ENCODE measurements around the gene SORBS2. TPM values are rescaled to one million over a fixed set of nuclear protein-coding genes. Genes with fewer than 3 reads are reported as not detected.

Gene SORBS2
- total RNA-seq, 2 experiments from 2014 or later, result not detected

DNA sequence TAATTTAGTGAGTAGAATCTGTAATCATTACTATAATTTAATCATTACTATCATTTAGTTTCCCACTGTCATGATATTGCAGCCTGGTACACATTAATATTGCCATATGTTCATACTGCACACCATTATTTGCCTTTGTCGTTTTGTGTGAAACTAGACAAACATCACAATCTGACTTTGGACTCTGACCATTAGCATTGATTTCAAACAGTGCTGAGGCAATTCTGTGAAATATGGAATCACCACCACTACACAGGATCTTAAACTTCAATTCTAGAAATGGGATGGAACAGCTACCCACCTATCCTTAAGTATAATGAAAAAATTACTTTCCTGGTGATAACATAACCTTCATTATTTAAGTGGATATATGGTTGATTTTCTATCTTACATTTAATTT lies 98.3 kb downstream of the SORBS2 start:
- TF ChIP-seq, protein P1, sequence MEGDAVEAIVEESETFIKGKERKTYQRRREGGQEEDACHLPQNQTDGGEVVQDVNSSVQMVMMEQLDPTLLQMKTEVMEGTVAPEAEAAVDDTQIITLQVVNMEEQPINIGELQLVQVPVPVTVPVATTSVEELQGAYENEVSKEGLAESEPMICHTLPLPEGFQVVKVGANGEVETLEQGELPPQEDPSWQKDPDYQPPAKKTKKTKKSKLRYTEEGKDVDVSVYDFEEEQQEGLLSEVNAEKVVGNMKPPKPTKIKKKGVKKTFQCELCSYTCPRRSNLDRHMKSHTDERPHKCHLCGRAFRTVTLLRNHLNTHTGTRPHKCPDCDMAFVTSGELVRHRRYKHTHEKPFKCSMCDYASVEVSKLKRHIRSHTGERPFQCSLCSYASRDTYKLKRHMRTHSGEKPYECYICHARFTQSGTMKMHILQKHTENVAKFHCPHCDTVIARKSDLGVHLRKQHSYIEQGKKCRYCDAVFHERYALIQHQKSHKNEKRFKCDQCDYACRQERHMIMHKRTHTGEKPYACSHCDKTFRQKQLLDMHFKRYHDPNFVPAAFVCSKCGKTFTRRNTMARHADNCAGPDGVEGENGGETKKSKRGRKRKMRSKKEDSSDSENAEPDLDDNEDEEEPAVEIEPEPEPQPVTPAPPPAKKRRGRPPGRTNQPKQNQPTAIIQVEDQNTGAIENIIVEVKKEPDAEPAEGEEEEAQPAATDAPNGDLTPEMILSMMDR (IDR thresholded peaks at IDR 0.05), result no peak
- peaks cover 5% of the 10 kb centered on the region in 2 experiments for H3K27me3 ChIP-seq (ENCODE audit: control insufficient read depth in 1 of 2, insufficient read depth in 2 of 2, low read length in 2 of 2)
- Mint-ChIP-seq H3K27me3 (peaks cover 44% of the 10 kb centered on the region), H3K9me3 (no peaks in the 10 kb centered on the region), H3K4me1 (ENCODE audit: low read depth) (no peaks in the 10 kb centered on the region), H3K27ac (no peak overlapping the region), H3K36me3 (ENCODE audit: low read depth) (no peaks in the 10 kb centered on the region), H3K4me3 (no peak overlapping the region)
- no peaks in the 10 kb centered on the region for H3K4me1 ChIP-seq (ENCODE audit: insufficient read depth, low read length)
- ChIA-PET POLR2A (no interaction called here), CTCF (no interaction called here)
- no peak for DNase-seq
- H3K9me3 ChIP-seq (ENCODE audit: control insufficient read depth in 1 of 2, insufficient read depth in 1 of 2, low read length in 2 of 2), result no peaks in the 10 kb centered on the region
- no peak for ATAC-seq (ENCODE audit: poor library complexity)
- H3K4me3 ChIP-seq (ENCODE audit: low read length), result no peak overlapping the region
- intact Hi-C loops (cut with DNase I, micrococcal nuclease), result no loop called here
- H3K27ac ChIP-seq (ENCODE audit: low read depth in 1 of 2, low read length in 2 of 2), result no peak overlapping the region
- no peaks in the 10 kb centered on the region for H3K36me3 ChIP-seq (ENCODE audit: insufficient read depth, low read length)

- intact Hi-C loops (cut with DNase I, micrococcal nuclease), result no loop called here
- DNase-seq, result no peak
- H3K4me1 ChIP-seq (ENCODE audit: insufficient read depth, low read length), result no peaks in the 10 kb centered on the region
- Mint-ChIP-seq H3K4me3 (no peak overlapping the region), H3K9me3 (no peaks in the 10 kb centered on the region), H3K4me1 (ENCODE audit: low read depth) (no peaks in the 10 kb centered on the region), H3K27ac (no peak overlapping the region), H3K36me3 (ENCODE audit: low read depth) (no peaks in the 10 kb centered on the region), H3K27me3 (peaks cover 44% of the 10 kb centered on the region)
- H3K27me3 ChIP-seq (ENCODE audit: control insufficient read depth in 1 of 2, insufficient read depth in 2 of 2, low read length in 2 of 2), result peaks cover 5% of the 10 kb centered on the region in 2 experiments
- H3K36me3 ChIP-seq (ENCODE audit: insufficient read depth, low read length), result no peaks in the 10 kb centered on the region
- H3K9me3 ChIP-seq (ENCODE audit: control insufficient read depth in 1 of 2, insufficient read depth in 1 of 2, low read length in 2 of 2), result no peaks in the 10 kb centered on the region
- no peak for ATAC-seq (ENCODE audit: poor library complexity)
- POLR2A ChIA-PET, result no interaction called here
- no peak overlapping the region for H3K4me3 ChIP-seq (ENCODE audit: low read length)
- TF ChIP-seq, protein P1 (IDR thresholded peaks at IDR 0.05), result no peak
- no peak overlapping the region for H3K27ac ChIP-seq (ENCODE audit: low read depth in 1 of 2, low read length in 2 of 2)
- CTCF ChIA-PET, result no interaction called here
Observed at GRCh38 chr4:185713272-185713671, 98.7 kb downstream of the SORBS2 start.

DNA sequence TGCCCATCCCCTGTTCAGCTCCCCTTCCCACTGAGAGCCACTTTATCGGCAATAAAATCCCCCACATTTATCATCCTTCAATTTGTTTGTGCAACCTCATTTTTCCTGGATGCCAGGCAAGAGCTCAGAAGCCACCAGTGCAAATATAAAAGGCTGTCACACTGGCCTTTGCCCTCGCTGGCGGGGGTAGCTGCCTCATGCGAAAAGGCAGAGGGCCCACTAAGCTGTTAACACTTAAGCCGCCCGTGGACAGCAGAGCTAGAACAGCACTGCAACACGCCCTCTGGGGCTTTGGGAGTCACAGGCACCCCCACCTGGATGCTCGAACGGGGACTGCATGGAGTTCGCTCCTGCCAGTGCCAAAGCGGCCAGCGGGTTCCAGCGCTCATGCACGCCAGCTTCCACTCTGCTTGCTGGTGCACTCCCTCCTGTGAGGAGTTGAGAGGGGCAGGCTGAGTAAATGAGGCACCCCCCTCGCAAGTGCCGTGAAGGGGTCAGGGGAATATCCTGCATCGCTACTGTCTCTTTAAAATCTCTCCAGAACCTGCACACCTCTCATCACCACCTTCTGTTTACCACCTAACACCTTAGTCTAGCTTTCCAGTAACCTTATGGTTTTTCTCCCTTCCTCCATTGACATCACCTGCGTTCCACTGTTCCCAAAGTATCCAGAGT lies 99.5 kb downstream of the SORBS2 start:
- no peaks in the 10 kb centered on the region for H3K36me3 ChIP-seq (ENCODE audit: insufficient read depth, low read length)
- Mint-ChIP-seq H3K9me3 (no peaks in the 10 kb centered on the region), H3K4me1 (ENCODE audit: low read depth) (no peaks in the 10 kb centered on the region), H3K4me3 (no peak overlapping the region), H3K36me3 (ENCODE audit: low read depth) (no peaks in the 10 kb centered on the region), H3K27me3 (peaks cover 44% of the 10 kb centered on the region), H3K27ac (no peak overlapping the region)
- intact Hi-C loops (cut with DNase I, micrococcal nuclease), result no loop called here
- H3K9me3 ChIP-seq (ENCODE audit: control insufficient read depth in 1 of 2, insufficient read depth in 1 of 2, low read length in 2 of 2), result no peaks in the 10 kb centered on the region
- ATAC-seq (ENCODE audit: poor library complexity) (no peak), DNase-seq (no peak)
- no peak overlapping the region for H3K27ac ChIP-seq (ENCODE audit: low read depth in 1 of 2, low read length in 2 of 2)
- no peak overlapping the region for H3K4me3 ChIP-seq (ENCODE audit: low read length)
- H3K4me1 ChIP-seq (ENCODE audit: insufficient read depth, low read length), result no peaks in the 10 kb centered on the region
- CTCF ChIA-PET, result no interaction called here
- TF ChIP-seq, protein P1 (IDR thresholded peaks at IDR 0.05), result no peak
- POLR2A ChIA-PET, result no interaction called here
- peaks cover 5% of the 10 kb centered on the region in 2 experiments for H3K27me3 ChIP-seq (ENCODE audit: control insufficient read depth in 1 of 2, insufficient read depth in 2 of 2, low read length in 2 of 2)
